GM13976 (cell line): ENCODE results near the gene ADAMTS8.

Experiments used
- DNase-seq: peaks from one replicate; pipeline ENCODE4 v3.0.0; 2012; ENCODE audit warnings: low spot score
- in situ Hi-C: fragments of 300-500 bp; cut with MboI; formaldehyde crosslinking; loops from one replicate; pipeline ENCODE4 v1.12.0; 2022; ENCODE audit warnings: low sequenced_read_pairs, mixed read lengths, inconsistent platforms; ENCODE audit not compliant: unreplicated experiment
- TF ChIP-seq, protein P1 (sequence below): IDR thresholded peaks from 2 replicates; pipeline ENCODE4 v1.5.1; 2012; ENCODE audit warnings: borderline replicate concordance, mild to moderate bottlenecking; ENCODE audit not compliant: insufficient read depth; ENCODE audit errors: extremely low read depth, missing control alignments, control extremely low read depth

Gene ADAMTS8

DNA sequence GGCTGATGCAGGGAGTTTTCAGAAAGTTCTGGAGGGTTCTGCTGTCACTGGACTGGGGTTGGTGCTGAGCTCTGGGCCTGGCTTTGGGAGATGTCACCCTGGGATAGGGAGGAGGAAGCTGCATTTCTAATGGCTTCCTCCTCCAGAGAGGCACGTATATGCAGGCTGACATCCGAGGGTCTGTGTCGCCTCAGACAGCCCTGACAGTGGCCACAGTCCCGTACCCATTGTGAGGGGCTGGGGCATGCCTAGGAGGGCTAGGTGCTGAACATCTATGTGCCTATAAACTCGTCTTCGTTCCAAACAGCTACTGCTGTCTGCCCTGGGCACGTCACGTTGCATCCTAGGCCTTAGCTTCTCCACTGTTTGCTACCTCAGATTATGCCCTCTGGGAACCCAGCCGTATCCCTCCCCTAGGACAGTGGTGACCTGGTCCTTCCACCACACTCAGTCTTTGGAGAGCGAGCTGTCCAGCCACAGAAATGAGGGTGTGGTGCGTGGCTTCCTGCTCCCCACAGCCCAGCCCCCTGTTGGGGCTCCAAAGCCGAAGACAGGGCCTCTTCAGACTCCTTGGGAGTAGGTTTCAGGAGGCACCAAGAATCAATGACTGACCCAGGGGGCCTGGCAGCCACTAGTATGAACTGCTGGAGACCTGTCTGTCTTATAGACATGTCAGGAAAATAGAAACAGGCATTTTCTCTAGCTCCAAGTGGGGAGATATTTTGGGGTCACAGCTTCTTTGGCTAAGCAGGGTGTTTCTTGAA is 46.4 kb upstream of the ADAMTS8 start:
- TF ChIP-seq, protein P1, sequence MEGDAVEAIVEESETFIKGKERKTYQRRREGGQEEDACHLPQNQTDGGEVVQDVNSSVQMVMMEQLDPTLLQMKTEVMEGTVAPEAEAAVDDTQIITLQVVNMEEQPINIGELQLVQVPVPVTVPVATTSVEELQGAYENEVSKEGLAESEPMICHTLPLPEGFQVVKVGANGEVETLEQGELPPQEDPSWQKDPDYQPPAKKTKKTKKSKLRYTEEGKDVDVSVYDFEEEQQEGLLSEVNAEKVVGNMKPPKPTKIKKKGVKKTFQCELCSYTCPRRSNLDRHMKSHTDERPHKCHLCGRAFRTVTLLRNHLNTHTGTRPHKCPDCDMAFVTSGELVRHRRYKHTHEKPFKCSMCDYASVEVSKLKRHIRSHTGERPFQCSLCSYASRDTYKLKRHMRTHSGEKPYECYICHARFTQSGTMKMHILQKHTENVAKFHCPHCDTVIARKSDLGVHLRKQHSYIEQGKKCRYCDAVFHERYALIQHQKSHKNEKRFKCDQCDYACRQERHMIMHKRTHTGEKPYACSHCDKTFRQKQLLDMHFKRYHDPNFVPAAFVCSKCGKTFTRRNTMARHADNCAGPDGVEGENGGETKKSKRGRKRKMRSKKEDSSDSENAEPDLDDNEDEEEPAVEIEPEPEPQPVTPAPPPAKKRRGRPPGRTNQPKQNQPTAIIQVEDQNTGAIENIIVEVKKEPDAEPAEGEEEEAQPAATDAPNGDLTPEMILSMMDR, result no peak
- peak; percentile 18 for DNase-seq
- in situ Hi-C loops, result no loop called here

DNA sequence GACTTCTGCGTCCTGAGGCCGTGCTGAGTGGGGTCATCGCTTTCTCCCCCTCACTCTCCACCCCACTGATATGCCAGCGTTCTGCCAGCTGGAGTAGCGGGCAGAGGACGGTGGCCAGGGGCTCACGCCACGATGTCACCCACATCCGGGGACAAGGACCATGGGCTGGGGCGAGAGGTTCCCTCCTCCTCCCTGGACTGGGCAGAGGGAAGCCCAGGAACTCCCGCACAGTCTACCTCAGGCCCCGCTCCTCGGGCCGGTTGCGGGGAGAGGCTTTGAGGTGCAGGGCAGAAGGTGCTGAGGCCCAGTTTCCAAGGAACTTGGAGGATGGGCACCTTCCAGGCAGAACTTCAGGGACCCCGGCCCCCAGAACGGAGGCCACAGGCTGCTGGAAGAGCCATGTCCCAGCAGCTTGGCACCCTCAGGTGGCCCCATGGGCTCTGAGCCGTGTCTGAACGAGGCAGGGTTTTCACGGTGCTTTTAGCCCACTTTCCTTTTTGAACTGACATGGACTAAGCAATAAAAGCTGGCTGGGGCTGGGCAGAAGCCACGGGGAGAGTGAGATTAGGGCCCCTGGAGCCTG is 45.5 kb upstream of the ADAMTS8 start:
- DNase-seq, result peak; percentile 28
- in situ Hi-C loops, result no loop called here
- TF ChIP-seq, protein P1, result no peak

DNA sequence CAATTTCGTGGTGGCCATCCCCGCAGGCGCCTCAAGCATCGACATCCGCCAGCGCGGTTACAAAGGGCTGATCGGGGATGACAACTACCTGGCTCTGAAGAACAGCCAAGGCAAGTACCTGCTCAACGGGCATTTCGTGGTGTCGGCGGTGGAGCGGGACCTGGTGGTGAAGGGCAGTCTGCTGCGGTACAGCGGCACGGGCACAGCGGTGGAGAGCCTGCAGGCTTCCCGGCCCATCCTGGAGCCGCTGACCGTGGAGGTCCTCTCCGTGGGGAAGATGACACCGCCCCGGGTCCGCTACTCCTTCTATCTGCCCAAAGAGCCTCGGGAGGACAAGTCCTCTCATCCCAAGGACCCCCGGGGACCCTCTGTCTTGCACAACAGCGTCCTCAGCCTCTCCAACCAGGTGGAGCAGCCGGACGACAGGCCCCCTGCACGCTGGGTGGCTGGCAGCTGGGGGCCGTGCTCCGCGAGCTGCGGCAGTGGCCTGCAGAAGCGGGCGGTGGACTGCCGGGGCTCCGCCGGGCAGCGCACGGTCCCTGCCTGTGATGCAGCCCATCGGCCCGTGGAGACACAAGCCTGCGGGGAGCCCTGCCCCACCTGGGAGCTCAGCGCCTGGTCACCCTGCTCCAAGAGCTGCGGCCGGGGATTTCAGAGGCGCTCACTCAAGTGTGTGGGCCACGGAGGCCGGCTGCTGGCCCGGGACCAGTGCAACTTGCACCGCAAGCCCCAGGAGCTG is 44.8 kb upstream of the ADAMTS8 start:
- in situ Hi-C loops, result no loop called here
- DNase-seq, result peak; percentile 24
- TF ChIP-seq, protein P1, result no peak

DNA sequence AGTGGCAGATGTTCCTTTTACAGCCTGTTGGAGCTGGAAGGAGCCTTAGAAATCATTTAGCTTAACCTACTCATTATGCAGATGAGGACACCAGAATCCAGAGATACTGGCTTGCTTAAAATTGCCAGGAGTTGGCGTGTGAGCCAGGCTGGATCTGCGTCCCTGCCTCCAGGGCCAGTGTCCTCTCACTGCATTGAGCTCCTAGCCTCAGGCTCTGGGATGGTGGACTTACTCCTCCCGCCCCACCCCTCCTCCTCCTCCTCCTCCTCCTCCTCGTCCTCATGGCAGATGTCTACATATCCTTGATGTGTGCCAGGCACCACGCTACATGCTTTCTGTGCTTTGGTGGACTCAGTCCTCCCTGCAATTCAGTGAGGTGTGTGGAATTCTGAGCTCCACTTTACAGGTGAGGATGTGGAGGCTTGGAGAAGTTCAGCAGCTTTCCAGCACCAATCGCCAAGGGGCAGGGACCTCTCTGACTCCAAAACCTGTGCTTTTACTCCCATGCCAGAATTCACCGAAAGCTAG is 44.1 kb upstream of the ADAMTS8 start:
- TF ChIP-seq, protein P1, result no peak
- peak; percentile 24 for DNase-seq
- in situ Hi-C loops, result no loop called here

DNA sequence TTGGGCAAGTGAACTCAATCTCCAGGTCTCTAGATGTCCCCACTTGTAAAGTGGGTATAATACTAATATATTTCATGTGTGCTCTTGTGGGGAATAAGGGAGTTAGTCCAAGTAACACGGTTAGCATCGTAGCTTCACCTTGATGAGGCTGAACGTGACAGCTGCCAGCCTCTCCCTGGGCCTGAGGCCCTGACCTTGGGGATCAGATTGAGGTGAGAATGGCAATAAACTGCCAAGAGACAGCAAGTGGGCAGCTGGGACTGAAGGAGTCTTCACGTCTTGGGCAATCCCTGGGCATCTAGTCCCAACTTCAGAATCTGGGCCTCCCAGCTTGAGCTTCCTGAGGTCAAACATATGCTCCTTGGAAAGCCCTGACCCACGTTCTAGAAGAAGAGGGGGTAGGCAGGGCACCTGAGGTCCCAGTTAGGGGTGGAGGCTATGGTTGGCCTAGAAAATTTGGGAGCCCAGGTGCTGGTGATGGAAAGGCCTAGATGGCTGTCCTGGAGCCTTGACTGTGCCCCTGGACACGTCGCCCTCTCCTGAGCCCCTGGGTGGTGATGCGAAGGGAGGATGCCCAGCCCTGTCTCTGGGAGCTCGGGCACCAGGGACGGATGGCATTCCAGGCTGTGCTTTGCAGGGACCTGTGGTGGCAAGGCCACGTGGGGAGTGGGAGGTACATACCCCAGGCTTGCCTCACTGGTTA is 43.5 kb upstream of the ADAMTS8 start:
- peak; percentile 11 for DNase-seq
- TF ChIP-seq, protein P1, result no peak
- in situ Hi-C loops, result no loop called here
